ENCODE data around the gene NFIB.

Gene NFIB

DNA sequence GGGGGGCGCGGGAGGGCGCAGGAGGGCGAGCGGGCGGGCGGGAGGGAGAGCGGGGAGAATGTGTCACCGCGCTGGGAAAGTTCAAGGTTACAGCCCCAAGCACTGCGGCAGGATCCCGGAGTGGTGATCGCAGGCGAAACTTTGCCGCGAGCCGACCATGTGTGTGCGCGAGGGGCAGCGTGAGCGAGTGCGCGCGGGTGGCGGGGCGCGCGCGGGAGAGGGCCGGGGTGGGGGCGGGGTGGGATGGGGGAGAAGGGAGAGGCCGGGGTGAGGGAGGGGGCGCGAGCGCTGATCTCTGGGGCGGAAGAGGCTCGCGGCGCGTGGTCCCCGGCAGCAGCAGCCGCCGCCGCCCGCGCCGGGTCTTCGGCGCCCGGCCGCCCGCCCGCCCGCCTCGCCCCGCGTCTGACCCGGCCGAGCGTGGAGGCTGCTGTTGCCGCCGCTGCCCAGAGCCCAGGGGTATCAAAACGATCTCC lies at the start of gene NFIB:
Gene NFIB, minus strand, starts transcription at position 191 of the 473 bp plus-strand sequence. CDS start 630 bp downstream, outside the sequence.
- DNase-seq (ENCODE audit: low spot score), result peak; percentile 32

DNA sequence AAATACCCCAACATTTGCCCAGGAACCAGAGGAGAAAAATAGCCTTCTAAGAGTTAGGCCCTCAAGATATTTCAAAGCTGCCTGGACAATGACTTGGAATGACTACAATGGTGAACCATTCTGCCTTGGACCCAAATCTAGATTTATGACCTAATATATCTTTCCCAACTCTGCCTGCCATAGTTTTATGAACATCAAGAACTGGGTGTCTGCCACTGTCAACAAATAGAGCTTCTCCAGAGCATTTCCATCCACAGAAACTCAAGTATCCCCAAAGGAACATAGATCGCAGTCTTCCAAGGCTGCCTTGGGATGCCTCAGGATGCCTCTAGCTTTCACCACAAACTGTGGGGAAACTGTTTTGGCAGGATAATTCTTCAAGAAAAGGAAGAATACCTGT lies 48.2 kb upstream of the NFIB start:
- no peak for DNase-seq (ENCODE audit: low spot score)

DNA sequence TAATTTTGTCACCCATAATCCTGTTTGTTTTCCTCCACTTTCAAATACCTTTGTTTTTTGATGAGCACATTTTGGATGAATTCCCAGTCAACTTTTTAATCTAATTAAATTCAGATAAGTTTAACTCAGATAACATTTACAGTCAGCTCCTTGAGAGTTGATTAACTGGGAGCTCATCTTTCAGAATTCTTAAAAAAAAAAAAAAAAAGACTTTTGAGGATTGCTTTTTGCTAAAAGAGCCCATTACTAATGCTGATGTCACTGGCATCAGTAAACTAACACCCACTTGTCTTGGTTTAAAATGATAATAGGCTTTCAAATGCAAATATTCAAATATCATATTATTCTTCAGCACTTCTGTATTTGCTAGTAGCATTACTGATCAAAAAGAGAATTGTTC lies 47.1 kb upstream of the NFIB start:
- DNase-seq (ENCODE audit: low spot score), result no peak

DNA sequence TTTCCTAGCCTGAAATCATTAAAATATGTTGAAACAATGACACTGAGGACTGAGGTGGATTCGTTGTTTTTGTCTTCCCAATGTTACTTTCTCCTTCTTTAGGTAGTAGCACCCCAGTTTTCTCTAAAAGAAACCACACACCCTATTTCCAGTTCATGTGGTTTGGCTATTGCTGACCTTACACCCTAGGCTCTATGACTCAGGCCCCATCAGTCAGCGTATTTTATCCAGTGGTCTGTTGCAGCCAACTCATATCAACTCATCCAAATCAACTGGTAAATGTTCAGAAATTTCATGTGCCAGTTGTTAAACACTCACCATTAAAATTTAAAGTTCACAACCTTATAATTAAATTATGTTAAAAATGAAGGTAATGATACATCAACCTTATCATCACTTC lies 44.6 kb upstream of the NFIB start:
- no peak for DNase-seq (ENCODE audit: low spot score)

- no peak for DNase-seq (ENCODE audit: low spot score)
Observed at GRCh38 chr9:14356351-14357265, 42.7 kb upstream of the NFIB start.

- DNase-seq (ENCODE audit: low spot score), result no peak
Observed at GRCh38 chr9:14354201-14354600, 40.3 kb upstream of the NFIB start.

GRCh38 chr9:14353222-14354056 lies 39.5 kb upstream of the NFIB start:
- peak; percentile 86 for DNase-seq (ENCODE audit: low spot score)

GRCh38 chr9:14352503-14352902 lies 38.6 kb upstream of the NFIB start:
- no peak for DNase-seq (ENCODE audit: low spot score)

- DNase-seq (ENCODE audit: low spot score), result no peak
Observed at GRCh38 chr9:14351221-14351836, 37.4 kb upstream of the NFIB start.

- DNase-seq (ENCODE audit: low spot score), result peak; percentile 41
Observed at GRCh38 chr9:14350754-14351153, 36.8 kb upstream of the NFIB start.

- no peak for DNase-seq (ENCODE audit: low spot score)
Observed at GRCh38 chr9:14350349-14350728, 36.4 kb upstream of the NFIB start.

DNA sequence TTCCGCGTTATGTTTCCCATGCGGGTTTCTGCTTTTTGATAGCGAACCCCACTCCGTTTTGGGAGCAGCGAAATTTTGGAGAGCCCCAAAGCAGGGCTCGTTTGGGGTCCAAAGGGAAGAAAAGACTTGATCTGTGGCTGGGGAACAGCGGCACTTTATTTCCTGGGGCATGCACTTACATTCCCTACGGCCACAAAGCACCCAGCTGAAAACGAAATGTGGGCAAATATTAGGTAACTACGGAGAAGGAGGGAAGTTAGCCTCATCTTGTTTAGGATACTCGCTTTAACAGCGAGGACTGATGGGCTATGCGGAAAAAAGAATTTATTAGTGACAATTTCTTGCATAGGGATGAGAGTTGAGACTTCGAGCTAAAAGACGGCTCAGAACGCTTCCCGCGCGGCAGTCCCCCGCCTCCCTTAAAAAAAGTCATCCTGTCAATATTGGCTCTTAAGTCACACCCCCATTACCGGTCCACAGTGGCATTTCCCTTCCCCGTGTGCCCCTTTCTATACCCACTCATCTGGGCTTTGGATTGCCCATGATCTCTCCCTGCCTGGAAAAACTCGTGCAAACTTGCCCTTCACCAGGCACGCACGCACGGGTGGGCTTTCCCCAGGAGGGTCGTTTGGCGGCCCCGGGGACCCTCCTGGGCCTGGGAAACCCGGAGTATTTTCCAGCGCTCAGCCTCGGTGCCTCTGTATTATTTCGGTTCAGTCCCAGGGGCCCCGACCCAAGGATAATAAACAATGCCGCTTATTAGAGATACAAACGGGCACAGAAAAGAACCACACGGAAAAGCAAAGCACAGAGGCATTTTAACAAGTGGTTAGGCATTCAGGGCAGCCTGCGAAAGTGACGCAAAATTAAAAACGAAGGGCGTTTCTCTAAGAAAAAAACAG lies 35.8 kb upstream of the NFIB start:
- DNase-seq (ENCODE audit: low spot score), result peak; percentile 37

- DNase-seq (ENCODE audit: low spot score), result peak; percentile 37
Observed at GRCh38 chr9:14349146-14349446, 35.2 kb upstream of the NFIB start.

DNA sequence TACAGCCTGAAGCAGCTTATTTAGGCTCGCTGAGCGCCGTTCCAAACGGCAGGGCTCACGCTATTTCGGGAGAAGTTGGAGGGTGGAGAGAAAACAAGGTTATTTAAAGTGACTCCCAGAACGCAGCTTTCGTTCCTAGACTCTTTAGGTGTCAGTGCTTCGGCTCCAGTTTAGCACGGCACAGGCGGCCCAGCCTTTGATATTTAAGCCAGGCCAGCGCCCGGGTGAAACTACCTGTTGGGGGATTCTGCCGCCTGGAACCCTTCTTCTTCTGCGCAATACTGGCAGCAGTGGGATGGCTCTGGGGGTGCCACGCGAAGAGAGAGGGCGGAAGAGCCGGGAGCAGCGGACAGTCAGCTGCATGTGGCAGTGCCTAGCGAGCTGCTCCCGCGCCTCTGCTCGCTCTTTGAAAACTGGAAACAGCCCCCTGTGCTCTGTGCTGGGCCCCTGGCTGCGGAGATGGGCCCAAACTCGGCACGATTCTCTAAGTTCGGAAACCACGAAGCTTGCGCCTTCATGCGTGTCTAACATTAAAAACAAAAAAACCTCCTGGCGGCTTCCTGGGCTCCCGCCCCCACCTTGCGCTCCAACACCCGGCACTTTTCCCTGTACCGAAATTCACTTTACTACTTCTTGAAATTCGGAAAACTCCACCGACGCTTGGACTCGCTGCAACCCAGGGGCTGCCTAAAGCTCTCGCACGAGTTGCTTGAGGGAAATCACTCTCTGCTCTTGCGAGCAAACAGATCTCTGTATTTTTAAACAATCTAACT lies 34.6 kb upstream of the NFIB start:
- no peak for DNase-seq (ENCODE audit: low spot score)

GRCh38 chr9:14348123-14348372 lies 34.1 kb upstream of the NFIB start:
- no peak for DNase-seq (ENCODE audit: low spot score)

GRCh38 chr9:14347406-14348122 lies 33.6 kb upstream of the NFIB start:
- peak; percentile 36 for DNase-seq (ENCODE audit: low spot score)

- no peak for DNase-seq (ENCODE audit: low spot score)
Observed at GRCh38 chr9:14346811-14347405, 33.0 kb upstream of the NFIB start.

DNA sequence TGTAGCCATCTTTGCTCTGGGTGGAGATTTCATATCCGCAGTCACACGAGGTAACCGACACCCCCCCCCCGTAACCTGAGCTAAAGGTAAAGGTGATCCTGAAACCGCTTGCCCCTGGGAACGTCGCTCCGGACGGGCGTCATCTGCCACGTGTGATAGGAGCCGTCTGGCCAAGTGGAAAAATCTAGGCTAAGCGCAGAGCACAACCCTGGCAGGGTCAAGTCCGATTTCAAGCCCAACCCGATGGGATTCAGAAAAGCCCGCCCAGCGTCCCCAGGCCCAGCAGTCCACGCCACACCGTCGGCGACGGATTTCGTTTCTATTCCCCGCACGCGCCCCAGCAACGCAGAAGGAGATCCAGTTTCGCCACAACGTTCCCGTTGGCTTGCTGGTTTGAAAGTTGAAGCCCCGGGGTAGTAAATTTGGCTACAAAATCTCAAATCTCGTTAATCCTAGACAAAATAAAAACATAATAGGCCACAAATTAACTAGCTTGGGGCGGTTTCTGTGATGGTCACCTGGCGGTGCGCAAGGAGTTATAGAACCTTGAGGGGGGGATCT lies 32.4 kb upstream of the NFIB start:
- DNase-seq (ENCODE audit: low spot score), result peak; percentile 57

- peak; percentile 37 for DNase-seq (ENCODE audit: low spot score)
Observed at GRCh38 chr9:14345354-14346230, 31.7 kb upstream of the NFIB start.
